HepG2 (cell line): ENCODE data around the gene FOXK2. TPM values are rescaled to one million over a fixed set of nuclear protein-coding genes. Genes with fewer than 3 reads are reported as not detected.

Source experiments
- BRCA1 ChIP-seq: sonication (generic); formaldehyde crosslinking; IDR thresholded peaks from 2 replicates; pipeline ENCODE4 v1.4.0; 2020; ENCODE audit warnings: missing genetic modification reagents
- EED ChIP-seq: sonication (generic); formaldehyde crosslinking; IDR thresholded peaks from 2 replicates; pipeline ENCODE4 v1.5.0; 2020; ENCODE audit warnings: mild to moderate bottlenecking, missing genetic modification reagents
- GLI4 ChIP-seq: sonication (generic); formaldehyde crosslinking; IDR thresholded peaks from 2 replicates; pipeline ENCODE4 v1.5.1; 2020; ENCODE audit warnings: missing genetic modification reagents, mild to moderate bottlenecking, moderate library complexity, borderline replicate concordance
- KDM4B ChIP-seq: sonication (generic); formaldehyde crosslinking; IDR thresholded peaks from 2 replicates; pipeline ENCODE4 v1.4.0; 2020; ENCODE audit warnings: missing genetic modification reagents
- NFKB2 ChIP-seq: sonication (generic); formaldehyde crosslinking; IDR thresholded peaks from 2 replicates; pipeline ENCODE4 v1.4.0; 2020; ENCODE audit warnings: missing genetic modification reagents, borderline replicate concordance
- NR2F1 ChIP-seq, 2 experiments: fragments of 450-650 bp in 1 of 2; formaldehyde crosslinking in 1 of 2; IDR thresholded peaks; 2 replicates each; pipeline versions ENCODE4 v1.5.0 to v1.6.1; 2016 to 2020; ENCODE audit warnings: mild to moderate bottlenecking in 1 of 2, missing compliant biosample characterization in 1 of 2, missing genetic modification reagents in 1 of 2, moderate library complexity in 1 of 2
- PPARG ChIP-seq: conservative IDR thresholded peaks from 2 replicates; pipeline ENCODE4 v1.6.1; 2016; ENCODE audit warnings: missing biosample characterization, missing genetic modification reagents
- SP2 ChIP-seq: sonication (generic); formaldehyde crosslinking; IDR thresholded peaks from 2 replicates; pipeline ENCODE4 v1.5.1; 2020; ENCODE audit warnings: mild to moderate bottlenecking, missing genetic modification reagents
- STAG1 ChIP-seq: sonication (generic); formaldehyde crosslinking; IDR thresholded peaks from 2 replicates; pipeline ENCODE4 v1.4.0; 2020; ENCODE audit warnings: missing genetic modification reagents
- ZKSCAN8 ChIP-seq: IDR thresholded peaks from 2 replicates; pipeline ENCODE4 v1.6.1; 2016; ENCODE audit warnings: borderline replicate concordance, missing genetic modification reagents, missing compliant biosample characterization
- ZMAT3 ChIP-seq: sonication (generic); formaldehyde crosslinking; conservative IDR thresholded peaks from 2 replicates; pipeline ENCODE4 v1.7.0; 2021; ENCODE audit warnings: missing genetic modification reagents
- ZNF12 ChIP-seq: sonication (generic); formaldehyde crosslinking; IDR thresholded peaks from 2 replicates; pipeline ENCODE4 v1.5.0; 2020; ENCODE audit warnings: missing genetic modification reagents
- ZNF260 ChIP-seq: sonication (generic); formaldehyde crosslinking; IDR thresholded peaks from 2 replicates; pipeline ENCODE4 v1.4.0; 2020; ENCODE audit warnings: missing genetic modification reagents, low read depth, mild to moderate bottlenecking, borderline replicate concordance
- ZNF329 ChIP-seq: sonication (generic); formaldehyde crosslinking; IDR thresholded peaks from 2 replicates; pipeline ENCODE4 v1.9.0; 2021; ENCODE audit warnings: low read depth, mild to moderate bottlenecking, missing genetic modification reagents
- ZNF331 ChIP-seq: sonication (generic); formaldehyde crosslinking; IDR thresholded peaks from 2 replicates; pipeline ENCODE4 v1.4.0; 2020; ENCODE audit warnings: missing genetic modification reagents
- ZNF33A ChIP-seq: sonication (generic); formaldehyde crosslinking; IDR thresholded peaks from 2 replicates; pipeline ENCODE4 v1.5.1; 2020; ENCODE audit warnings: missing genetic modification reagents, mild to moderate bottlenecking, moderate library complexity, borderline replicate concordance
- ZNF558 ChIP-seq: sonication (generic); formaldehyde crosslinking; IDR thresholded peaks from 2 replicates; pipeline ENCODE4 v1.9.0; 2022; ENCODE audit warnings: mild to moderate bottlenecking, missing genetic modification reagents, borderline replicate concordance
- ZNF580 ChIP-seq: IDR thresholded peaks from 2 replicates; pipeline ENCODE4 v1.6.1; 2016; ENCODE audit warnings: low read depth, borderline replicate concordance
- ZNF768 ChIP-seq: sonication (generic); formaldehyde crosslinking; IDR thresholded peaks from 2 replicates; pipeline ENCODE4 v1.4.0; 2020; ENCODE audit warnings: missing genetic modification reagents
- ZNF770 ChIP-seq: sonication (generic); formaldehyde crosslinking; IDR thresholded peaks from 2 replicates; pipeline ENCODE4 v1.5.0; 2020; ENCODE audit warnings: mild to moderate bottlenecking, missing genetic modification reagents
- polyA plus RNA-seq, 8 experiments: library from polyadenylated mRNA; depleted of rRNA in 3 of 8; stranded (reverse) in 7 of 8; unstranded in 1 of 8; fragments of >200 nt; fragmentation: Illumina TruSeq in 4 of 8; extraction: Trizol in 4 of 8; gene quantifications; 2 replicates each; pipeline versions ENCODE4 v1.2.1 to v1.2.3, GENCODE V29; 2011 to 2016; ENCODE audit warnings: low read depth in 4 of 8, missing spikeins in 1 of 8, mixed read lengths in 1 of 8; ENCODE audit not compliant: insufficient read depth in 1 of 8
- total RNA-seq, 5 experiments: library from RNA; depleted of rRNA; stranded (reverse); fragments of >200 nt; fragmentation: Illumina TruSeq; extraction: Trizol; gene quantifications; 2 replicates each; pipeline ENCODE4 v1.2.3, GENCODE V29; 2016; ENCODE audit warnings: low read depth in 1 of 5
- TF ChIP-seq, protein P1 (sequence below): sonication (generic); formaldehyde crosslinking; IDR thresholded peaks from 2 replicates; pipeline ENCODE4 v1.4.0; 2020; ENCODE audit warnings: mild to moderate bottlenecking, low read depth, missing genetic modification reagents
- TF ChIP-seq, protein P2 (sequence below): sonication (generic); formaldehyde crosslinking; conservative IDR thresholded peaks from 2 replicates; pipeline ENCODE4 v1.4.0; 2020; ENCODE audit warnings: missing genetic modification reagents

Gene FOXK2
- total and polyA plus RNA-seq, 2 of the 13 experiments (the other 11 are each of a cell fraction or from before 2014, with no cell fraction given) = 67.1 to 67.2 TPM

DNA sequence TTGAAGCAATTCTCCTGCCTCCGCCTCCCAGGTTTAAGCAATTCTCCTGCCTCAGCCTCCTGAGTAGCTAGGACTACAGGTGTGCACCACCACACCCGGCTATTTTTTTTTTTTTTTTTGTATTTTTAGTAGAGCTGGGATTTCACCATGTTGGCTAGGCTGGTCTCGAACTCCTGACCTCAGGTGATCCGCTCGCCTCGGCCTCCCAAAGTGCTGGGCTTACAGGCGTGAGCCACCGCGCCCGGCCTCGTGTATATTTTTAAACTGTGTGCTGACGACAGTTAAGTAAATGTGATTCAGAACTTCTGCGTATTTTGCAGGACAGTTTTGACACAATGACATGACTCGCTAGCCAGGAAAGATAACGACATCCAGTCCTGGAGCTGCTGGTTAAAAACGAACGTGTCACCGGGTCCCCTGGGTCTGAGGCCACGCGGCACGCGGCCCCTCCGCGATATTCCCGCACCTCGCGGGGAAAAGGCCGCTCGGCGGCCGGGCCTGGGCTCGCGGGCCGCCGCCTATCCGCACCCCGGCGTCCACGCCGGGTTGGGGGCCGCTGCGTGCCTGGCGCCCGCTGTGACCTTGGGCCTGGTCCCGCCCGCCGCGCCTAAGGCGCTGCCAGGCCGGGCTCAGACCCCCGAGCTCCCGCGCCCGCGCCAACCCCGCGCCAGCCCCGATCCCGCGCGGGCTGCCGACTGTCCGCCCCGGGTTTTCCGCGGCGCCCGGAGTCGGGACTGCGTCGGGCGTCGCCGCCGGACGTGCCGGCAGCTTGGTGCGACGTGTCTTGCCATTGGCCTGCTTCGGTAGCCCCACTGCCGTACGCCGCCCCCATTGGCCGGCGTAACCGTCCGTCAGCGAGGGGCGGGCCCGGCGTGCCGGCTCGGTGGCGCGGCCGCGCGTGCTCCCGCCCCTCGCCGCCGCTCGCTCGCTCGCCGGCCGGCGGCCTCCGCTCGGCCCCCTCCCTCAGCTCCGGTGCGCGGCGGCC lies at the start of gene FOXK2 (continued):
- no peak for TF ChIP-seq ZNF329 (CRISPR knock-in tag)
- TF ChIP-seq ZNF580 (CRISPR knock-in tag) = no peak
- TF ChIP-seq ZNF33A (CRISPR knock-in tag) = no peak
- TF ChIP-seq BRCA1 (CRISPR knock-in tag) = peak; percentile 79; the same call in 1 of the 2 replicates
- TF ChIP-seq ZNF260 = no peak
- no peak for TF ChIP-seq GLI4 (CRISPR knock-in tag)
- TF ChIP-seq SP2 (CRISPR knock-in tag) = peak; percentile 94
- TF ChIP-seq ZKSCAN8 (CRISPR knock-in tag) = no peak
- 0 out of 2 replicates have a peak, but pooled peaks have one; percentile 54 for TF ChIP-seq KDM4B (CRISPR knock-in tag)
- TF ChIP-seq ZMAT3 = peak; percentile 33; the same call in 1 of the 2 replicates
- TF ChIP-seq, protein P1, sequence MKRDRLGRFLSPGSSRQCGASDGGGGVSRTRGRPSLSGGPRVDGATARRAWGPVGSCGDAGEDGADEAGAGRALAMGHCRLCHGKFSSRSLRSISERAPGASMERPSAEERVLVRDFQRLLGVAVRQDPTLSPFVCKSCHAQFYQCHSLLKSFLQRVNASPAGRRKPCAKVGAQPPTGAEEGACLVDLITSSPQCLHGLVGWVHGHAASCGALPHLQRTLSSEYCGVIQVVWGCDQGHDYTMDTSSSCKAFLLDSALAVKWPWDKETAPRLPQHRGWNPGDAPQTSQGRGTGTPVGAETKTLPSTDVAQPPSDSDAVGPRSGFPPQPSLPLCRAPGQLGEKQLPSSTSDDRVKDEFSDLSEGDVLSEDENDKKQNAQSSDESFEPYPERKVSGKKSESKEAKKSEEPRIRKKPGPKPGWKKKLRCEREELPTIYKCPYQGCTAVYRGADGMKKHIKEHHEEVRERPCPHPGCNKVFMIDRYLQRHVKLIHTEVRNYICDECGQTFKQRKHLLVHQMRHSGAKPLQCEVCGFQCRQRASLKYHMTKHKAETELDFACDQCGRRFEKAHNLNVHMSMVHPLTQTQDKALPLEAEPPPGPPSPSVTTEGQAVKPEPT (CRISPR knock-in tag) = peak; percentile 95
- peak; percentile 82; the same call in 1 of the 2 replicates for TF ChIP-seq NFKB2 (CRISPR knock-in tag)
- TF ChIP-seq ZNF768 (CRISPR knock-in tag) = no peak
- no peak for TF ChIP-seq ZNF770 (CRISPR knock-in tag)
- TF ChIP-seq NR2F1 (CRISPR knock-in tag; IDR thresholded peaks at IDR 0.05) = no peak
- TF ChIP-seq EED (CRISPR knock-in tag) = peak; percentile 86; the same call in 1 of the 2 replicates
- TF ChIP-seq, protein P2, sequence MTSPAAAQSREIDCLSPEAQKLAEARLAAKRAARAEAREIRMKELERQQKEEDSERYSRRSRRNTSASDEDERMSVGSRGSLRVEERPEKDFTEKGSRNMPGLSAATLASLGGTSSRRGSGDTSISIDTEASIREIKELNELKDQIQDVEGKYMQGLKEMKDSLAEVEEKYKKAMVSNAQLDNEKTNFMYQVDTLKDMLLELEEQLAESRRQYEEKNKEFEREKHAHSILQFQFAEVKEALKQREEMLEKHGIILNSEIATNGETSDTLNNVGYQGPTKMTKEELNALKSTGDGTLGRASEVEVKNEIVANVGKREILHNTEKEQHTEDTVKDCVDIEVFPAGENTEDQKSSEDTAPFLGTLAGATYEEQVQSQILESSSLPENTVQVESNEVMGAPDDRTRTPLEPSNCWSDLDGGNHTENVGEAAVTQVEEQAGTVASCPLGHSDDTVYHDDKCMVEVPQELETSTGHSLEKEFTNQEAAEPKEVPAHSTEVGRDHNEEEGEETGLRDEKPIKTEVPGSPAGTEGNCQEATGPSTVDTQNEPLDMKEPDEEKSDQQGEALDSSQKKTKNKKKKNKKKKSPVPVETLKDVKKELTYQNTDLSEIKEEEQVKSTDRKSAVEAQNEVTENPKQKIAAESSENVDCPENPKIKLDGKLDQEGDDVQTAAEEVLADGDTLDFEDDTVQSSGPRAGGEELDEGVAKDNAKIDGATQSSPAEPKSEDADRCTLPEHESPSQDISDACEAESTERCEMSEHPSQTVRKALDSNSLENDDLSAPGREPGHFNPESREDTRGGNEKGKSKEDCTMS (CRISPR knock-in tag) = no peak
- TF ChIP-seq ZNF558 (CRISPR knock-in tag) = no peak
- TF ChIP-seq PPARG (CRISPR knock-in tag) = 0 out of 2 replicates have a peak, but pooled peaks have one; percentile 20
- peak; percentile 43; the same call in 1 of the 2 replicates for TF ChIP-seq ZNF12 (CRISPR knock-in tag)
- peak; percentile 40; the same call in 1 of the 2 replicates for TF ChIP-seq ZNF331 (CRISPR knock-in tag)
- peak; percentile 12; the same call in 1 of the 2 replicates for TF ChIP-seq STAG1 (CRISPR knock-in tag)
